Stimulated activated CD4-positive, alpha-beta T cell treated with anti-CD3 and anti-CD28 coated beads, Interleukin-2, amount 100 ng/mL, for 48 hours (primary cell): ENCODE results near the gene ZNF718.
"Not testable (repeated sequence)": the region's sequence is repeated elsewhere in the genome, so short reads cannot be mapped to it uniquely, and the experiment has no call there.

Source experiments
- DNase-seq, 2 donors: peaks; one replicate each; pipeline ENCODE4 v3.0.0-alpha.2; 2020

Gene ZNF718

GRCh38 chr4:161496-162284, 37.4 kb downstream of the ZNF718 start:
- no peak for DNase-seq

GRCh38 chr4:169640-170039, 45.3 kb downstream of the ZNF718 start:
- DNase-seq: not testable (repeated sequence)

- DNase-seq: not testable (repeated sequence)
Measured at GRCh38 chr4:171318-171717, 47.0 kb downstream of the ZNF718 start.

GRCh38 chr4:173666-174314, 49.5 kb downstream of the ZNF718 start:
- DNase-seq: no peak

- no peak for DNase-seq
Measured at GRCh38 chr4:175986-176385, 51.7 kb downstream of the ZNF718 start.

GRCh38 chr4:176995-177394, 52.7 kb downstream of the ZNF718 start:
- DNase-seq: no peak

GRCh38 chr4:182225-182624, 57.9 kb downstream of the ZNF718 start:
- DNase-seq: not testable (repeated sequence)

GRCh38 chr4:188091-188490, 63.8 kb downstream of the ZNF718 start:
- no peak for DNase-seq

- not testable (repeated sequence) for DNase-seq
Measured at GRCh38 chr4:195159-195558, 70.9 kb downstream of the ZNF718 start.

GRCh38 chr4:200936-201335, 76.6 kb downstream of the ZNF718 start:
- no peak for DNase-seq

- DNase-seq: not testable (repeated sequence)
Measured at GRCh38 chr4:202822-203221, 78.5 kb downstream of the ZNF718 start.

- no peak for DNase-seq
Measured at GRCh38 chr4:205097-205756, 80.9 kb downstream of the ZNF718 start.

- DNase-seq: no peak
Measured at GRCh38 chr4:206054-206453, 81.8 kb downstream of the ZNF718 start.

- not testable (repeated sequence) for DNase-seq
Measured at GRCh38 chr4:208416-209096, 84.3 kb downstream of the ZNF718 start.

- DNase-seq: no peak
Measured at GRCh38 chr4:211033-211511, 86.8 kb downstream of the ZNF718 start.

- no peak for DNase-seq
Measured at GRCh38 chr4:212438-213188, 88.3 kb downstream of the ZNF718 start.

GRCh38 chr4:213189-213535, 88.9 kb downstream of the ZNF718 start:
- DNase-seq: not testable (repeated sequence)
